ENCODE data around the gene GNPTAB.
"Not testable (repeated sequence)": the region's sequence is repeated elsewhere in the genome, so short reads cannot be mapped to it uniquely, and the experiment has no call there.

- TF ChIP-seq, protein P1, sequence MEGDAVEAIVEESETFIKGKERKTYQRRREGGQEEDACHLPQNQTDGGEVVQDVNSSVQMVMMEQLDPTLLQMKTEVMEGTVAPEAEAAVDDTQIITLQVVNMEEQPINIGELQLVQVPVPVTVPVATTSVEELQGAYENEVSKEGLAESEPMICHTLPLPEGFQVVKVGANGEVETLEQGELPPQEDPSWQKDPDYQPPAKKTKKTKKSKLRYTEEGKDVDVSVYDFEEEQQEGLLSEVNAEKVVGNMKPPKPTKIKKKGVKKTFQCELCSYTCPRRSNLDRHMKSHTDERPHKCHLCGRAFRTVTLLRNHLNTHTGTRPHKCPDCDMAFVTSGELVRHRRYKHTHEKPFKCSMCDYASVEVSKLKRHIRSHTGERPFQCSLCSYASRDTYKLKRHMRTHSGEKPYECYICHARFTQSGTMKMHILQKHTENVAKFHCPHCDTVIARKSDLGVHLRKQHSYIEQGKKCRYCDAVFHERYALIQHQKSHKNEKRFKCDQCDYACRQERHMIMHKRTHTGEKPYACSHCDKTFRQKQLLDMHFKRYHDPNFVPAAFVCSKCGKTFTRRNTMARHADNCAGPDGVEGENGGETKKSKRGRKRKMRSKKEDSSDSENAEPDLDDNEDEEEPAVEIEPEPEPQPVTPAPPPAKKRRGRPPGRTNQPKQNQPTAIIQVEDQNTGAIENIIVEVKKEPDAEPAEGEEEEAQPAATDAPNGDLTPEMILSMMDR (IDR thresholded peaks at IDR 0.05), result not testable (repeated sequence)
- TF ChIP-seq POLR2A (IDR thresholded peaks at IDR 0.05), result not testable (repeated sequence)
Observed at GRCh38 chr12:101861688-101862087, 30.9 kb upstream of the GNPTAB start.
